Peyer's patch (tissue), 4 donors: ENCODE data around the gene ARHGEF19. TPM values are rescaled to one million over a fixed set of nuclear protein-coding genes. Genes with fewer than 3 reads are reported as not detected.

Experiments used
- DNase-seq, 3 donors: peaks; one replicate each; pipeline ENCODE4 v3.0.0-alpha.2; 2017 to 2019
- H3K27ac ChIP-seq, 4 donors: fragments of 200-600 bp; sonication (generic); one replicate each; pipeline ENCODE4 v1.5.1; 2016 to 2019
- H3K27me3 ChIP-seq, 2 donors: fragments of 200-600 bp; sonication (generic); one replicate each; pipeline ENCODE4 v1.5.1; 2019
- H3K36me3 ChIP-seq, 3 donors: fragments of 200-600 bp; sonication (generic); one replicate each; pipeline ENCODE4 v1.5.1; 2016 to 2019
- H3K4me1 ChIP-seq, 4 donors: fragments of 200-600 bp; sonication (generic); one replicate each; pipeline ENCODE4 v1.5.1; 2016 to 2019
- H3K4me3 ChIP-seq, 4 donors: fragments of 200-600 bp; sonication (generic); 1 replicate in 3 of 4; 2 replicates in 1 of 4; pipeline ENCODE4 v1.5.1; 2016 to 2019; ENCODE audit warnings: mild to moderate bottlenecking in 1 of 4
- H3K9me3 ChIP-seq, 4 donors: fragments of 200-600 bp; sonication (generic); one replicate each; pipeline ENCODE4 v1.5.1; 2016 to 2019; ENCODE audit warnings: mild to moderate bottlenecking in 1 of 4
- CTCF ChIP-seq, 6 experiments: fragments of 450-650 bp in 4 of 6; fragments of 200-600 bp in 2 of 6; sonication (generic) in 1 of 6; IDR thresholded peaks; one replicate each; pipeline ENCODE4 v1.5.1; 2017 to 2019; ENCODE audit warnings: antibody characterized with exemption in 6 of 6, mild to moderate bottlenecking in 3 of 6, moderate library complexity in 1 of 6
- POLR2A ChIP-seq, 2 donors: fragments of 450-650 bp; IDR thresholded peaks; one replicate each; pipeline ENCODE4 v1.5.1; 2017; ENCODE audit warnings: antibody characterized with exemption in 2 of 2, mild to moderate bottlenecking in 2 of 2, moderate library complexity in 2 of 2
- total RNA-seq, 4 donors: library from RNA; depleted of rRNA; stranded (reverse); fragments of >200 nt; gene quantifications; one replicate each; pipeline ENCODE4 v1.1.0, GENCODE V29; 2016

ARHGEF19 gene
- total RNA-seq, 4 donors from 2014 or later = 6.0 to 16.5 (median 7.3) TPM

- H3K36me3 ChIP-seq = peaks cover 0 to 60% (median 0%) of the 10 kb centered on the region in 3 donors
- H3K4me3 ChIP-seq = no peak overlapping the region
- no peaks in the 10 kb centered on the region for H3K27me3 ChIP-seq
- DNase-seq = no peak
- no peaks in the 10 kb centered on the region for H3K9me3 ChIP-seq
- TF ChIP-seq POLR2A (IDR thresholded peaks at IDR 0.05) (no peak), CTCF (IDR thresholded peaks at IDR 0.05) (no peak)
- H3K4me1 ChIP-seq = peaks cover 0 to 30% (median 2%) of the 10 kb centered on the region in 4 donors
- peak overlapping the region; percentile 33 to 69 (median 48) for H3K27ac ChIP-seq
Observed at GRCh38 chr1:16250524-16251251, 38.2 kb upstream of the ARHGEF19 start.

- DNase-seq = peak in 1 of 3 donors; percentile 61
- Histone ChIP-seq H3K4me1 (peaks cover 0 to 30% (median 2%) of the 10 kb centered on the region in 4 donors), H3K4me3 (no peak overlapping the region), H3K9me3 (no peaks in the 10 kb centered on the region), H3K36me3 (peaks cover 0 to 50% (median 0%) of the 10 kb centered on the region in 3 donors), H3K27me3 (no peaks in the 10 kb centered on the region), H3K27ac (peak overlapping the region; percentile 31 to 74 (median 47))
- TF ChIP-seq POLR2A (IDR thresholded peaks at IDR 0.05) (no peak), CTCF (IDR thresholded peaks at IDR 0.05) (no peak)
Observed at GRCh38 chr1:16249596-16250241, 37.3 kb upstream of the ARHGEF19 start.

GRCh38 chr1:16248603-16249516 is 36.4 kb upstream of the ARHGEF19 start:
- peak; percentile 27 to 85 (median 76) for DNase-seq
- Histone ChIP-seq H3K27ac (peak overlapping the region; percentile 39 to 74 (median 47)), H3K9me3 (no peaks in the 10 kb centered on the region), H3K4me3 (no peak overlapping the region), H3K4me1 (peaks cover 0 to 34% (median 2%) of the 10 kb centered on the region in 4 donors), H3K36me3 (peaks cover 0 to 43% (median 0%) of the 10 kb centered on the region in 3 donors), H3K27me3 (no peaks in the 10 kb centered on the region)
- TF ChIP-seq POLR2A (IDR thresholded peaks at IDR 0.05) (no peak), CTCF (IDR thresholded peaks at IDR 0.05) (no peak)

GRCh38 chr1:16248007-16248436 is 35.6 kb upstream of the ARHGEF19 start:
- H3K27ac ChIP-seq = peak overlapping the region in 3 of 4 donors; percentile 45 to 74 (median 49)
- DNase-seq = peak in 1 of 3 donors; percentile 45

More at GRCh38 chr1:16248007-16248436, 35.6 kb upstream of the ARHGEF19 start:
- Histone ChIP-seq H3K9me3 (no peaks in the 10 kb centered on the region), H3K4me1 (peaks cover 0 to 34% (median 2%) of the 10 kb centered on the region in 4 donors), H3K36me3 (peaks cover 0 to 35% (median 0%) of the 10 kb centered on the region in 3 donors), H3K27me3 (no peaks in the 10 kb centered on the region), H3K4me3 (no peak overlapping the region)
- TF ChIP-seq POLR2A (IDR thresholded peaks at IDR 0.05) (no peak), CTCF (IDR thresholded peaks at IDR 0.05) (no peak)
